NK-92 (cell line): ENCODE measurements around the gene ADA.
"Not testable (repeated sequence)": the region's sequence is repeated elsewhere in the genome, so short reads cannot be mapped to it uniquely, and the experiment has no call there.

ENCODE experiments used
- DNase-seq: peaks from one replicate; lab custom pipeline; 2025; ENCODE audit not compliant: unreplicated experiment; lab: John Stamatoyannopoulos, UW

ADA gene

GRCh38 chr20:44651684-44652423 is at the start of gene ADA:
Gene ADA, minus strand, starts transcription at chr20:44651699. Its CDS starts 92 bp downstream, at chr20:44651607.
- no peak for DNase-seq

GRCh38 chr20:44700306-44700705 is 48.8 kb upstream of the ADA start:
- DNase-seq = no peak

DNA sequence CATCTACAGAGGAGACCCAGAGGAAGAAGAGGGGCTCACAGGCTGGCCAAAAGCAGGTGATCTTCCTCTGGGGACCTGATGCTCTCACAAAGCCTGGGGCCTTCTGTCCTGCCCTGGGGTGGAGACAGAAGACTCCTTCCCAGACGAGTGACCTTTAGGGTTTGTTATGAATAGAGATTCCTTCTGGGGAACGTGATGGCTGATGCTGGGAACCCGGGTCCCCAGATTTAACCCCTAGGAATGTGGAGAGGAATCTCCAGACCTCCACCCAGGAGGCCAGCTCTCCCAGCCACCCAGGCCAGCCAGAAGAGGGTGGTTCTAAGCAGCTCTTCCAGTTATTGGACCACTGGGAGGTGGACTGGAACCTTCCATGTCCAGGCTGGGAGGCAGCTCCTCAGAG is 46.9 kb upstream of the ADA start:
- no peak for DNase-seq

GRCh38 chr20:44697041-44697440 is 45.5 kb upstream of the ADA start:
- not testable (repeated sequence) for DNase-seq

GRCh38 chr20:44696315-44696714 is 44.8 kb upstream of the ADA start:
- no peak for DNase-seq

DNA sequence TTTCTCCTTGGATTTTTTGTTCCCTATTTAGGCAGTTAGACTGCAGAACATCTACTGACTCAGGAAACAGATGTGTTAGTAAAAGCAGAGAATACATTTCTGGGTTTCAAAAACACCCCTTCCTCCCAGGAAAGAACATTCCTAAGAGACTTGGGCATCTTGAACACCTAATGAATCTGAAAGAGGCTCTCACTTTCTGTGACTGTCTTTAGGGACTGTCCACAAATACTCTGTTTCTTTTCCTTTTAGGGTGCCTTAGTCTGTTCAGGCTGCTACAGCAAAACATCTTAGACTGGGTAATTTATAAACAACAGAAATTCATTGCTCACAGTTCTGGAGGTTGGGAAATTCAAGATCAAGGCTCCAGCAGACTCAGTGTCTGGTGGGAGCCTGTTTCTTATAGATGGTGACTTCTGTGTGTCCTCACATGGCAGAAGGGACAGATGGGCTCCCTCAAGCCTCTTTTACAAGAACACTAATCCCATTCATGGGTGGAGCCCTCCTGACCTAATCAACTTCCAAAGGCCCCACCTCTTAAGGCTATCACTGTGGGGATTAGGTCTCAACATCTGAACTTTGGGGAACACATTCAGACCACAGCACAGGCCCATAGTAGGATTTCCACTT is 44.3 kb upstream of the ADA start:
- no peak for DNase-seq

DNA sequence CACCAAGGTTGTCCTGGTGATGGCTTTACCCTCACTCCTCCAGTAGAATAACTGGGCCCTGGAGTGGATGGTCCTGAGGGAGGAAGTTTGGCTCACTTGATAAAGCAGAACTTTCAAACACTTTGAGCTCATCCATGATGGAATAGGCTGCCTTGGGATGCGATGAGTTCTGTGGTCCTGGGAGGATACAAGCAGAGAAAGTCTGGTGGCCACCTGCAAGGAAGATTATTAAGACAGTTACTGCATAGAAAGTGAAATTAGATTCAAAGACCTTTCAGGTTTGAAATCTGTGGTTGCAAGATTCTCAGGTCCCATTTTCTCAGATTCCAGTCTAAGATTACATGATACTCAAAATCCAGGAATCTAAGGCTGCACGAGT is 43.8 kb upstream of the ADA start:
- no peak for DNase-seq

- no peak for DNase-seq
These were observed 42.7 kb upstream of the ADA start for GRCh38 chr20:44694159-44694558.

DNA sequence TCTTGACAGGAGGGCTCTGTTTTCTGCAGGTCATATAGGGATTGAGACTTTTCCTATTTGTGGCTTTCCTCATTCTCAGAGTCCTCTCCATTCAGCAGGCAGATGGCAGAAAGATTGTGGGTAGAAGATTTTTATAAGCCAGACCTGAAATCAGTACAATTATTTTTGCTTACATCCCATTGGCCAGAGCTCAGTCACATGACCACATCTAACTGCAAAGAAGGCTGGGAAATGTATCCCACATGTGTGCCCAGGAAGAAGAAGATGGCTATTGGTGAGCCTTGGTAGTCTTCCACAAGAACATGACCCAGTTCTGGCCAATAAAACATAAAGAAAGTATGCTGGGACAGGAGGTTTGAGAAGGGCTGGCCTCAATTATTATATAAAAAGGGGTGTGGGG is 42.1 kb upstream of the ADA start:
- no peak for DNase-seq

DNA sequence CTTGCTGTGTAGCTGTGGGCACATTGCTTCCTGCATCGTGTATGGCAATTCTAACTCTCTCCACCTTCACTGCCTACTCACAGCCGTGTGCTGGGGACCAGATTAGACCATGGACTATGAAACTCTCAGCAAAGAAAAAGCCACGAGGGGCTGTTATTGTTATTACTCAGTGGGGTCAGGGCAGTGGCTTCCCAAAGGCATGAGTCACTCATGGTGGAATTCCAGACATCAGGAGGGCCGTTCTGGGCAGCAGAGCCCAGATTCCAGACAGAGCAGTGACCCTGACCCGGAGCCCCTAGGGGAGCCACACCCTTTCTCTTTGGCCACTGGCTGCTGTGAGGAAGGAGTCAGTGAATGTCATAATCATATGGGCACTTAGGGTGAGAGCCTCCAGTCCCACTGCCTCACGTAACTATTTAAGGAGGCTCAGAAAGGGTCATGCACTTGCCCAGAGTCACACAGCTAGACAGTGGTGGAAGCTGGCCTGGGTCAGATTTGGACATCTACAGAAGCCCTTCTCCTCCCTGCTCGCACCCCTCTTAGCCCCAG is 41.5 kb upstream of the ADA start:
- no peak for DNase-seq

DNA sequence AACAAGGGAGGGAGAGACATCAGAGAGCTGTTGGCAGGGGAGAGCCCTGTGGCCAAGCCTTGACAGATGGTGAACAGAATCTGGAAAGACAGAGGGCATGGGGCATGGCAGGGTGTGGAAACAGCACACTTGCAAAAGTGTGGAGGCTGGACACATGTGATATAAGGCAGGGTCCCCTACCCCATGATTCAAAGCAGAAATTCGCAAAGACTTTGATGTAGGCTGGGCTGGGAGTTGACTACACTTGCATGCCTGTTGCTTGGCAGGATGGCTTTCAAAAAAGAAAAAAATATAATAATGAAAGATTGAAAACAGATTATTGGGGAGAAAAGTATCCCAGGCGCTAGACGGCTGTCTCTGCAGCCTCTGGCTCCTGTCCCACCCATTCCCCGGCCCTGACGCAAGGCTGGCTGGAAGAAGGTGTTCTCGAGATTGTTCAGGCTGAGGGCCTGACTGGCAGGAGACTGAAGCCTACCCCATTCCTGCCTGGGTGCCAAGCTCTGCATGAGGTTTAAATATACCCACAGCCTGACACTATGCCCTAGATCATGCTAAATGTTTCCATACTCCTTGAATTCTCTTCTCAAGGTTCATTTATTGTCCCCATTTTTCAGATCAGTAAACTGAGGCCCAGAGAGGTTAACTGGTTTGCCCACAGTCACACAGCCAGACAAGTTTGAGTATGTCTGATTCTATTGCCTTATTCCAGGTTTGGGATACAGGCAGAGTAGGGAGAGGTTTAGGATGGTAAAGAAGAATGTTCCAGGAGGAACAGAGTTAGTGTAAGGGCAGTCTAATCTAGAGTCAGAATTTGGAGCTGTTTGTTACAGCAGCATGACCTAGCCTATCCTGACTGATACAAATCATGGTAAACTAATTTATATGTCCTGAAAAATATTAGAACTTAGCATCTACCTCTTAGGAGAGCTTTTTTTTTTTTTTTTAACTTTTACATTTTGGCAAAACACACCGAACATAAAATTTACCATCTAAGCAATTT is 40.2 kb upstream of the ADA start:
- no peak for DNase-seq

DNA sequence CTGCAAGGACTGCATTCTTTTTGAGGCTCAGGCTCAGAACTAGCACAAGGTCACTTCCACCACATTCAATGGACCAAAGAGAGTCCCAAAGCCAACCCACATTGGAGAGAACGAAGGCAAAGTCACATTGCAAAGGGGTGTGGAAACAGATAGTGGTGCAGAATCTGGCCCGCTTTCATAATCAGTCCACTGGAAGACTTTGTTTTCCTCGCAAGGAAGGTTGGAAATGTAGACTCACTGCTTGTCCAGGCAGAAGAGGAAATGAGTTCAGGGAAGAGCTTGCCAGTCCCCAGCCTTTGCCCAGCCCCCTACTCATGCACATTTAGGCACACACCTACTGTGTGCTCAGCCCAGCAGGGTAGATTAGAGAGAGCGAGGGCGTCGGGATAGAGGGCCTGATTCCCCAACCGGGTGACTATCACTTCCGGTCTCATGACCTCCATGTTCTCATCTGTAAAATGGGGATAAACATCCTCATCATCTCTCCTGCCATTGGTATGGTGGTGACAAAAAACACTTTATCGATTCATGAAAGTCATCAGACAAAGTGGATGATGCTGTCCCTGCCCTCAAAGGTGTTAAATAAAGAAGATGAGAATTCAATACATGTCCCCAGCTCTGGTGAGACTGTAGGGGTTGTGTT is 39.4 kb upstream of the ADA start:
- no peak for DNase-seq

- DNase-seq = no peak
These were observed 38.3 kb upstream of the ADA start for GRCh38 chr20:44689809-44690208.

DNA sequence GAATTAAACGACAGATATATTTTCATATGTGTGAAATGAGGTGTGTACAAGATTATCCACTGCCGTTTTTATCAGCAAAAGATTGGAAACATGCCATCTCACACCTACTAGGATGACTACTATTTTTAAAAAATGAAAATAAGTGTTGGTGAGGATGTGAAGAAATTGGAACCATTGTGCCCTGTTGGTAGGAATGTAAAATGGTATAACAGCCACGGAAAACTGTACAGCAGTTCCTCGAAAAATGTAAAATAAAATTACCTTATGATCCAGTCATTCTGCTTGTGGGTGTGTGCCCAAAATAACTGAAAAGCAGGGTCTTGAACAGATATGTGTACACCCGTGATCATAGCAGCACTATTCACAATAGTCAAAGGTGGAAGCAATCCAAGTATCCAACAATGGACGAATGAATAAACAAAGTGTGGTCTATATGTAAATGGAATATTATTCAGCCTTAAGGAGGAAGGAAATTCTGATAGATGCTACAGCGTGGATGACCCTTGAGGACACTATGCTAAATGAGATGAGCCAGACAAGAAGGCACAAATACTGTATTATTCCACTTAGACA is 36.6 kb upstream of the ADA start:
- no peak for DNase-seq

DNA sequence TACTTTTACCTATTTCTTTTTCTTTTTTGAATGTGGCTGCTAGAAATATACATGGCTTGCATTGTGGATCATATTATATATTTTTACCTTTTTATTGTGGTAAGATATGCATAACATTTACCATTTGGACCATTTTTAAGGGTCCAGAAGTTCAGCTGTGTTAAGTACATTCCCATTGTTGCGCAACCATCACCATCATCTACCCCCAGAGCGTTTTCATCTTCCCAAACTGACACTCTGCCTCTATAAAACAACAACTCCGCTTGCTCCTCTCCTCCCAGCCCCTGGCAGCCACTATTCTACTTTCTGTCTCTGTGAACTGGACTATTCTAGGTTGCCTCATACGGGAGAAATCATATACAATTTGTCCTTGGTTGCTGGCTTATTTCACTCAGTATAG is 35.4 kb upstream of the ADA start:
- DNase-seq = no peak

DNA sequence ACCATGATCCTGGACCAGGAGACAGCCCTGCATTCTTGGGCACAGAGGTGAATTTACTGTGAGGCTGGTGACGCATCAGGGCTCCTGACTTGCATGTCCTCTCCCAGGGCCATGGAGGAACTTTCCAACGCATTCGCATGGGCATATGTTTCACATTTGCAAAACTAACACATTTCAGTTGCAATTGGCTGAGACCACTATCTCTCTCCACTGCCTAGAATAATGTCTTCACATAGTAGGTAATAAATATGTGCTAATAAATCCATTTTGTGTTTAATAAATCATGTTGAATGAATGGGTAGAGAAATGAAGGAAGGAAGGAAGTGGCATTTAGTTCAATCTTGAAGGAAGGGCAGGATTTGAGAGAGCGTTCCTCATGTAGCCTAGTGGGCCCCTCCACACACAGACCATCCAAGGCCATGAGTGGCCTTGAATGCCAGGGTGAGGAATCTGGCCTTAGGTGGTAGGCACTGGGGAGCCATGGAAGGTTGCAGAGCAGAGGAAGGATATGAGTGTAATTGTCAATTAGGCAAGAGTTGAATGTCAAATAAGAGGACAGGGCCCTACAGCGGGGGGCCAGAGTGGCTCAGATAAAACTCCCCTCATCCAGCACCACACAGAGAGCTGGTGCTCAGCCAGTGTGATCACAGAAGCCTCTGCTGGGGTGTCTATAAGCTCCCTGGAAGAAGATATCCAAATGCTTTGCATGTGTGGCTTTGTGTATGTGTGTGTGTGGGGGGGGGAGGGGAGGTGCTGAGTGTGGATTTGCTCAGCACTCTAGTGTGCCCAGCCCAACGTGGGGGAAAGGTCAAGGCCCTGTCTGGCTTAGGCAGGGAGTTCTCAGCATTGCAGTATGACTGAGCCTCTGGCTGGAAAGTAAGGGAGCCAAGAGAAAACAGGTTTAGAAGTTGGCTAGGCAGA is 32.8 kb upstream of the ADA start:
- no peak for DNase-seq

DNA sequence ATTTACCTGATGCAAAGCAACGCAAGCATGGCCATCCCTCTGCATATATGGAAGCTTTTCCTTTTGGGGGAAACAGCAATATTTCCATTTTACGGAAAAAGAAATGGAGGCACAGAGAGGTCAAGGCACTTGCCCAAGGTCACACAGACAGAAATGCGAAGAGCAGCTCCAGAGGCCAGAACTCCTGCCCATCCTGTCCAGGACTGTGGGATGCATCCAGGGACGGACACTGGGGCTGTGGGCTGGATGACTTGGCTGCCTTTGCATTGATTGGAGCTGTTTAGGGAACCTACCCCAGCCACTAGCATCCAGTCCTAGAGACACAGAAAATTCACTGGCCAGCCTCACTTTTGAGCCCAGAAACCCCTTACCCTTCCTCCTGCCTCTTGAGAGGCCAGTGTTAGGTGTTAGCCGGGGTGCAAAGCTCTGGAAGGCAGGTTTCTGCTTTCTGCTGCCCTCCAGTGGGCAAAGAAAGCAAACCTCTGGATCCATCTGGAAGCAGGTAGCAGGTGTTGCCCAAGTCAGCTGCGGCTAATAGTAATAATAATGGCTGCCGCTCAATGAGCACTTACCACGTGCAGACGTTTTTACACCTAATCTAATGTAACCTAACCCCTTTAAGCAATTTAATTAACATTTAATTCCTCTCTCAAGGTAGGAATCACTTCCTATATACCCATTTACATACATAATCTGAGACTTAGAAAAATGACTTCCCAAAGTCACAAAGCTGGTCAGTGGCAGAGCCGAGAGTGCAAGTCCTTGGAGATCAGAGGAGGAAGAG is 32.0 kb upstream of the ADA start:
- no peak for DNase-seq

GRCh38 chr20:44681796-44682566 is 30.5 kb upstream of the ADA start:
- no peak for DNase-seq
